GM12878 (cell line): ENCODE measurements around the gene POU2F3. TPM values are rescaled to one million over a fixed set of nuclear protein-coding genes. Genes with fewer than 3 reads are reported as not detected.
A peak's percentile ranks its signal among the peaks of the same experiment; 100 is the strongest.

ENCODE experiments used
- ATF3 ChIP-seq: IDR thresholded peaks from 2 replicates; pipeline ENCODE4 v1.6.1; 2011; ENCODE audit warnings: low read depth, mild to moderate bottlenecking, low read length, moderate library complexity, borderline replicate concordance; ENCODE audit errors: extremely low read depth
- CHD1 ChIP-seq: IDR thresholded peaks from 2 replicates; pipeline ENCODE4 v1.6.1; 2012; ENCODE audit warnings: low read depth, low read length, improper control_type of control experiment
- CHD2 ChIP-seq: IDR thresholded peaks from 2 replicates; pipeline ENCODE4 v1.6.1; 2011; ENCODE audit warnings: low read depth, low read length, improper control_type of control experiment, borderline replicate concordance
- EGR1 ChIP-seq, 2 experiments: IDR thresholded peaks; 1 replicate in 1 of 2; 2 replicates in 1 of 2; pipeline ENCODE4 v1.6.1; 2011 to 2012; ENCODE audit warnings: low read depth in 2 of 2, low read length in 2 of 2, borderline replicate concordance in 1 of 2, mild to moderate bottlenecking in 1 of 2, moderate library complexity in 1 of 2
- ELK1 ChIP-seq: IDR thresholded peaks from 2 replicates; pipeline ENCODE4 v1.6.1; 2012; ENCODE audit warnings: low read depth, low read length, improper control_type of control experiment
- EP300 ChIP-seq, 2 experiments: fragments of 150-350 bp in 1 of 2; IDR thresholded peaks; 2 replicates each; pipeline ENCODE4 v1.6.1; 2011 to 2012; ENCODE audit warnings: low read depth in 2 of 2, low read length in 2 of 2, borderline replicate concordance in 1 of 2, improper control_type of control experiment in 1 of 2, inconsistent platforms in 1 of 2; ENCODE audit not compliant: control insufficient read depth in 1 of 2
- IRF3 ChIP-seq: fragments of 450-650 bp; IDR thresholded peaks from 2 replicates; pipeline ENCODE4 v1.6.1; 2014; ENCODE audit warnings: mild to moderate bottlenecking
- NR2C1 ChIP-seq: fragments of 450-650 bp; IDR thresholded peaks from 2 replicates; pipeline ENCODE4 v1.6.1; 2017; ENCODE audit warnings: antibody characterized with exemption, mild to moderate bottlenecking, moderate library complexity
- POLR2AphosphoS2 ChIP-seq: IDR thresholded peaks from 2 replicates; pipeline ENCODE4 v1.6.1; 2011; ENCODE audit warnings: low read depth, mild to moderate bottlenecking, low read length, improper control_type of control experiment, moderate library complexity
- RELA ChIP-seq: fragments of 450-650 bp; IDR thresholded peaks from 2 replicates; pipeline ENCODE4 v1.8.0; 2014; ENCODE audit warnings: borderline replicate concordance; ENCODE audit not compliant: partially characterized antibody
- STAT1 ChIP-seq: fragments of 450-650 bp; conservative IDR thresholded peaks from 2 replicates; pipeline ENCODE4 v1.6.1; 2014; ENCODE audit warnings: antibody characterized with exemption, mild to moderate bottlenecking
- WRNIP1 ChIP-seq: IDR thresholded peaks from 2 replicates; pipeline ENCODE4 v1.6.1; 2011; ENCODE audit warnings: low read depth, low read length, improper control_type of control experiment, borderline replicate concordance
- YY1 ChIP-seq: IDR thresholded peaks from 2 replicates; pipeline ENCODE4 v1.6.1; 2011; ENCODE audit warnings: low read depth, mild to moderate bottlenecking, low read length
- ZBTB11 ChIP-seq: fragments of 450-650 bp; formaldehyde crosslinking; IDR thresholded peaks from 2 replicates; pipeline ENCODE4 v1.5.0; 2022; ENCODE audit warnings: mild to moderate bottlenecking, missing genetic modification characterization
- polyA plus RNA-seq, 11 experiments: library from polyadenylated mRNA; depleted of rRNA in 4 of 11; unstranded in 6 of 11; stranded (reverse) in 5 of 11; fragments of >200 nt; fragmentation: Nextera tagmentation in 4 of 11; fragmentation: Illumina TruSeq in 1 of 11; extraction: Ambion mirVana in 4 of 11; extraction: Trizol in 1 of 11; gene quantifications; 1 replicate in 1 of 11; 2 replicates in 10 of 11; pipeline versions ENCODE4 v1.2.1 to v1.2.3, GENCODE V29; 2011 to 2016; ENCODE audit warnings: inconsistent platforms in 2 of 11, missing spikeins in 2 of 11, low read depth in 1 of 11
- total RNA-seq, 4 experiments: library from RNA; depleted of rRNA in 3 of 4; stranded (reverse); fragments of >200 nt in 3 of 4; fragmentation: Illumina TruSeq in 1 of 4; extraction: Trizol in 1 of 4; gene quantifications; 2 replicates each; pipeline versions ENCODE4 v1.2.1 to v1.2.3, GENCODE V29; 2013 to 2021
- TF ChIP-seq, protein P1 (sequence below): fragments of 450-650 bp; IDR thresholded peaks from 2 replicates; pipeline ENCODE4 v1.6.1; 2017; ENCODE audit warnings: mild to moderate bottlenecking, moderate library complexity
- TF ChIP-seq, protein P2 (sequence below): fragments of 450-650 bp; IDR thresholded peaks from 2 replicates; pipeline ENCODE4 v1.6.1; 2017; ENCODE audit warnings: mild to moderate bottlenecking

POU2F3 gene
- total and polyA plus RNA-seq, 10 of the 15 experiments (the other 5 are each of a cell fraction or from before 2014, with no cell fraction given), result 0.09 to 4.4 (median 0.33) TPM

DNA sequence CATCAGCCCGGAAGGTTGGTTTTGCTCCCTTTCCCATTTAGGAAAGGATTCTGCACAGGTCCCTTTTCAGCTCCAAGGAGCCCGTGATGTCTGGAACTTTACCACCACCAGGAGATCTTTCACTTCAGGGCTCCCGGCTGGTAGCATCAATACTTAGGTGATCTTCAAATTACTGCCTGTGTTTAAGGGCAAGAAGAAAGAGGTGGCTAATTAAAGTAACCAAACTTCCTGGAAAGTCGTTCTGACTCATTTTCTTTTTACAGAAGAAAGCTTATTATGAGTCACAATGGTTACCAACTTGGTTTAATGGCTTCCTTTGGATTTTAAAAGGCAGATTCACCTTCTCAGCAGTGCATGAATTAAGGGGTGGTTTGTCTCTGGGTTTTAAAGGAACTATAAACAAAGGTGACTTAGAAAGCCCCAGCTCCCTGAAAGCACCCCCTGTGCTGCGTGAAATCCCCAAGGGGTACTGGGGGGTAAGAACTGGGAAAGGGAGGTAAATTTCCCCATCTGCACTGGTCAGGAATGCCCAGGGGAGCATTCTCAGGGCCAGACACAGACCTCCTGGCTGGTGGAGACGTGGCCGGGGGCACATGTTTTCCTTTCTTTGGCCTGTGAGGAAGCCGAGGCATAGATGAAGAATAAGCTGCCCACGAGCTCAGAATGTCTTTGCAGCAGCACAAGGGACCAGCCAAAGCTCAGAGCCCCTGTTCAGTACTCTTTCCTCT lies 8.8 kb downstream of the POU2F3 start (continued):
- TF ChIP-seq ELK1, result no peak
- TF ChIP-seq ZBTB11 (CRISPR knock-in tag), result no peak
- no peak for TF ChIP-seq WRNIP1
- no peak for TF ChIP-seq CHD1
- TF ChIP-seq, protein P1, sequence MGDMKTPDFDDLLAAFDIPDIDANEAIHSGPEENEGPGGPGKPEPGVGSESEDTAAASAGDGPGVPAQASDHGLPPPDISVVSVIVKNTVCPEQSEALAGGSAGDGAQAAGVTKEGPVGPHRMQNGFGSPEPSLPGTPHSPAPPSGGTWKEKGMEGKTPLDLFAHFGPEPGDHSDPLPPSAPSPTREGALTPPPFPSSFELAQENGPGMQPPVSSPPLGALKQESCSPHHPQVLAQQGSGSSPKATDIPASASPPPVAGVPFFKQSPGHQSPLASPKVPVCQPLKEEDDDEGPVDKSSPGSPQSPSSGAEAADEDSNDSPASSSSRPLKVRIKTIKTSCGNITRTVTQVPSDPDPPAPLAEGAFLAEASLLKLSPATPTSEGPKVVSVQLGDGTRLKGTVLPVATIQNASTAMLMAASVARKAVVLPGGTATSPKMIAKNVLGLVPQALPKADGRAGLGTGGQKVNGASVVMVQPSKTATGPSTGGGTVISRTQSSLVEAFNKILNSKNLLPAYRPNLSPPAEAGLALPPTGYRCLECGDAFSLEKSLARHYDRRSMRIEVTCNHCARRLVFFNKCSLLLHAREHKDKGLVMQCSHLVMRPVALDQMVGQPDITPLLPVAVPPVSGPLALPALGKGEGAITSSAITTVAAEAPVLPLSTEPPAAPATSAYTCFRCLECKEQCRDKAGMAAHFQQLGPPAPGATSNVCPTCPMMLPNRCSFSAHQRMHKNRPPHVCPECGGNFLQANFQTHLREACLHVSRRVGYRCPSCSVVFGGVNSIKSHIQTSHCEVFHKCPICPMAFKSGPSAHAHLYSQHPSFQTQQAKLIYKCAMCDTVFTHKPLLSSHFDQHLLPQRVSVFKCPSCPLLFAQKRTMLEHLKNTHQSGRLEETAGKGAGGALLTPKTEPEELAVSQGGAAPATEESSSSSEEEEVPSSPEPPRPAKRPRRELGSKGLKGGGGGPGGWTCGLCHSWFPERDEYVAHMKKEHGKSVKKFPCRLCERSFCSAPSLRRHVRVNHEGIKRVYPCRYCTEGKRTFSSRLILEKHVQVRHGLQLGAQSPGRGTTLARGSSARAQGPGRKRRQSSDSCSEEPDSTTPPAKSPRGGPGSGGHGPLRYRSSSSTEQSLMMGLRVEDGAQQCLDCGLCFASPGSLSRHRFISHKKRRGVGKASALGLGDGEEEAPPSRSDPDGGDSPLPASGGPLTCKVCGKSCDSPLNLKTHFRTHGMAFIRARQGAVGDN, result peak; percentile 55; the same call in 1 of the 2 replicates
- no peak for TF ChIP-seq NR2C1
- TF ChIP-seq, protein P2, sequence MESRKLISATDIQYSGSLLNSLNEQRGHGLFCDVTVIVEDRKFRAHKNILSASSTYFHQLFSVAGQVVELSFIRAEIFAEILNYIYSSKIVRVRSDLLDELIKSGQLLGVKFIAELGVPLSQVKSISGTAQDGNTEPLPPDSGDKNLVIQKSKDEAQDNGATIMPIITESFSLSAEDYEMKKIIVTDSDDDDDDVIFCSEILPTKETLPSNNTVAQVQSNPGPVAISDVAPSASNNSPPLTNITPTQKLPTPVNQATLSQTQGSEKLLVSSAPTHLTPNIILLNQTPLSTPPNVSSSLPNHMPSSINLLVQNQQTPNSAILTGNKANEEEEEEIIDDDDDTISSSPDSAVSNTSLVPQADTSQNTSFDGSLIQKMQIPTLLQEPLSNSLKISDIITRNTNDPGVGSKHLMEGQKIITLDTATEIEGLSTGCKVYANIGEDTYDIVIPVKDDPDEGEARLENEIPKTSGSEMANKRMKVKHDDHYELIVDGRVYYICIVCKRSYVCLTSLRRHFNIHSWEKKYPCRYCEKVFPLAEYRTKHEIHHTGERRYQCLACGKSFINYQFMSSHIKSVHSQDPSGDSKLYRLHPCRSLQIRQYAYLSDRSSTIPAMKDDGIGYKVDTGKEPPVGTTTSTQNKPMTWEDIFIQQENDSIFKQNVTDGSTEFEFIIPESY, result no peak
- TF ChIP-seq RELA, result peak; percentile 60
- TF ChIP-seq EP300 (IDR thresholded peaks at IDR 0.05; ENCODE audit: borderline replicate concordance in 1 of 2, control insufficient read depth in 1 of 2, low read depth in 2 of 2, low read length in 2 of 2), result peak; percentile 91 to 95; a peak in 3 of 4 replicates
- no peak for TF ChIP-seq IRF3
- TF ChIP-seq STAT1, result no peak
- no peak for TF ChIP-seq ATF3
- TF ChIP-seq POLR2AphosphoS2, result no peak
- no peak for TF ChIP-seq EGR1 (IDR thresholded peaks at IDR 0.05; ENCODE audit: borderline replicate concordance in 1 of 2, low read depth in 2 of 2, low read length in 2 of 2)
- peak; percentile 64 for TF ChIP-seq YY1
- TF ChIP-seq CHD2, result peak; percentile 38; the same call in 1 of the 2 replicates
